ENCODE results near the gene RETREG1.

DNA sequence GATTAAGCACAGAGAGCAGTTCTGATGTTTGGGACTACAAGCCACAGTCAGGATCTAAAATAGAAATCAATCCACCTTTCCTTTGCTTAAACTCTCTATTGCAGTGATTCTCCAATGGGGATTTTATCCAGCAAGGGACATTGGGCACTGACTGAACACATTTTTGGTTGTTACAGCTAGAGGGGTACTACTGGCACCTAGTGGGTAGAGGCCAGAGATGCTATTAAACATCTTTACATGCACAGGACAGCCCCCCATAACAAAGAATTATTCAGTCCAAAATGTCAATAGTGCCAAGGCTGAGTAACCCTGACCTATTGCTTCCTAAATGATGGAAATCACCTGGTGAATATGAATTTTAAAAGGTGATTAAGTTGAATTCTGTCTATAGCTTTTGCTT lies 163.2 kb downstream of the RETREG1 start:
- TF ChIP-seq, protein P1, sequence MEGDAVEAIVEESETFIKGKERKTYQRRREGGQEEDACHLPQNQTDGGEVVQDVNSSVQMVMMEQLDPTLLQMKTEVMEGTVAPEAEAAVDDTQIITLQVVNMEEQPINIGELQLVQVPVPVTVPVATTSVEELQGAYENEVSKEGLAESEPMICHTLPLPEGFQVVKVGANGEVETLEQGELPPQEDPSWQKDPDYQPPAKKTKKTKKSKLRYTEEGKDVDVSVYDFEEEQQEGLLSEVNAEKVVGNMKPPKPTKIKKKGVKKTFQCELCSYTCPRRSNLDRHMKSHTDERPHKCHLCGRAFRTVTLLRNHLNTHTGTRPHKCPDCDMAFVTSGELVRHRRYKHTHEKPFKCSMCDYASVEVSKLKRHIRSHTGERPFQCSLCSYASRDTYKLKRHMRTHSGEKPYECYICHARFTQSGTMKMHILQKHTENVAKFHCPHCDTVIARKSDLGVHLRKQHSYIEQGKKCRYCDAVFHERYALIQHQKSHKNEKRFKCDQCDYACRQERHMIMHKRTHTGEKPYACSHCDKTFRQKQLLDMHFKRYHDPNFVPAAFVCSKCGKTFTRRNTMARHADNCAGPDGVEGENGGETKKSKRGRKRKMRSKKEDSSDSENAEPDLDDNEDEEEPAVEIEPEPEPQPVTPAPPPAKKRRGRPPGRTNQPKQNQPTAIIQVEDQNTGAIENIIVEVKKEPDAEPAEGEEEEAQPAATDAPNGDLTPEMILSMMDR (tag by site-specific recombination; IDR thresholded peaks at IDR 0.05), result no peak
- TF ChIP-seq, protein P2, sequence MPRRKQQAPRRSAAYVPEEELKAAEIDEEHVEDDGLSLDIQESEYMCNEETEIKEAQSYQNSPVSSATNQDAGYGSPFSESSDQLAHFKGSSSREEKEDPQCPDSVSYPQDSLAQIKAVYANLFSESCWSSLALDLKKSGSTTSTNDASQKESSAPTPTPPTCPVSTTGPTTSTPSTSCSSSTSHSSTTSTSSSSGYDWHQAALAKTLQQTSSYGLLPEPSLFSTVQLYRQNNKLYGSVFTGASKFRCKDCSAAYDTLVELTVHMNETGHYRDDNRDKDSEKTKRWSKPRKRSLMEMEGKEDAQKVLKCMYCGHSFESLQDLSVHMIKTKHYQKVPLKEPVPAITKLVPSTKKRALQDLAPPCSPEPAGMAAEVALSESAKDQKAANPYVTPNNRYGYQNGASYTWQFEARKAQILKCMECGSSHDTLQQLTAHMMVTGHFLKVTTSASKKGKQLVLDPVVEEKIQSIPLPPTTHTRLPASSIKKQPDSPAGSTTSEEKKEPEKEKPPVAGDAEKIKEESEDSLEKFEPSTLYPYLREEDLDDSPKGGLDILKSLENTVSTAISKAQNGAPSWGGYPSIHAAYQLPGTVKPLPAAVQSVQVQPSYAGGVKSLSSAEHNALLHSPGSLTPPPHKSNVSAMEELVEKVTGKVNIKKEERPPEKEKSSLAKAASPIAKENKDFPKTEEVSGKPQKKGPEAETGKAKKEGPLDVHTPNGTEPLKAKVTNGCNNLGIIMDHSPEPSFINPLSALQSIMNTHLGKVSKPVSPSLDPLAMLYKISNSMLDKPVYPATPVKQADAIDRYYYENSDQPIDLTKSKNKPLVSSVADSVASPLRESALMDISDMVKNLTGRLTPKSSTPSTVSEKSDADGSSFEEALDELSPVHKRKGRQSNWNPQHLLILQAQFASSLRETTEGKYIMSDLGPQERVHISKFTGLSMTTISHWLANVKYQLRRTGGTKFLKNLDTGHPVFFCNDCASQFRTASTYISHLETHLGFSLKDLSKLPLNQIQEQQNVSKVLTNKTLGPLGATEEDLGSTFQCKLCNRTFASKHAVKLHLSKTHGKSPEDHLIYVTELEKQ (tag by site-specific recombination; IDR thresholded peaks at IDR 0.05; ENCODE audit: borderline replicate concordance), result no peak
- TF ChIP-seq, protein P3, sequence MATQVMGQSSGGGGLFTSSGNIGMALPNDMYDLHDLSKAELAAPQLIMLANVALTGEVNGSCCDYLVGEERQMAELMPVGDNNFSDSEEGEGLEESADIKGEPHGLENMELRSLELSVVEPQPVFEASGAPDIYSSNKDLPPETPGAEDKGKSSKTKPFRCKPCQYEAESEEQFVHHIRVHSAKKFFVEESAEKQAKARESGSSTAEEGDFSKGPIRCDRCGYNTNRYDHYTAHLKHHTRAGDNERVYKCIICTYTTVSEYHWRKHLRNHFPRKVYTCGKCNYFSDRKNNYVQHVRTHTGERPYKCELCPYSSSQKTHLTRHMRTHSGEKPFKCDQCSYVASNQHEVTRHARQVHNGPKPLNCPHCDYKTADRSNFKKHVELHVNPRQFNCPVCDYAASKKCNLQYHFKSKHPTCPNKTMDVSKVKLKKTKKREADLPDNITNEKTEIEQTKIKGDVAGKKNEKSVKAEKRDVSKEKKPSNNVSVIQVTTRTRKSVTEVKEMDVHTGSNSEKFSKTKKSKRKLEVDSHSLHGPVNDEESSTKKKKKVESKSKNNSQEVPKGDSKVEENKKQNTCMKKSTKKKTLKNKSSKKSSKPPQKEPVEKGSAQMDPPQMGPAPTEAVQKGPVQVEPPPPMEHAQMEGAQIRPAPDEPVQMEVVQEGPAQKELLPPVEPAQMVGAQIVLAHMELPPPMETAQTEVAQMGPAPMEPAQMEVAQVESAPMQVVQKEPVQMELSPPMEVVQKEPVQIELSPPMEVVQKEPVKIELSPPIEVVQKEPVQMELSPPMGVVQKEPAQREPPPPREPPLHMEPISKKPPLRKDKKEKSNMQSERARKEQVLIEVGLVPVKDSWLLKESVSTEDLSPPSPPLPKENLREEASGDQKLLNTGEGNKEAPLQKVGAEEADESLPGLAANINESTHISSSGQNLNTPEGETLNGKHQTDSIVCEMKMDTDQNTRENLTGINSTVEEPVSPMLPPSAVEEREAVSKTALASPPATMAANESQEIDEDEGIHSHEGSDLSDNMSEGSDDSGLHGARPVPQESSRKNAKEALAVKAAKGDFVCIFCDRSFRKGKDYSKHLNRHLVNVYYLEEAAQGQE (tag by site-specific recombination; IDR thresholded peaks at IDR 0.05), result no peak
